PFSK-1 (cell line): ENCODE measurements around the gene GAS7.

Source experiments
- POLR2AphosphoS5 ChIP-seq: IDR thresholded peaks from 2 replicates; pipeline ENCODE4 v1.6.1; 2012; ENCODE audit warnings: low read depth, mild to moderate bottlenecking, control low read depth, low read length, moderate library complexity
- TAF1 ChIP-seq: IDR thresholded peaks from 2 replicates; pipeline ENCODE4 v1.6.1; 2012; ENCODE audit warnings: low read length, control low read depth, borderline replicate concordance; ENCODE audit not compliant: insufficient read depth

DNA sequence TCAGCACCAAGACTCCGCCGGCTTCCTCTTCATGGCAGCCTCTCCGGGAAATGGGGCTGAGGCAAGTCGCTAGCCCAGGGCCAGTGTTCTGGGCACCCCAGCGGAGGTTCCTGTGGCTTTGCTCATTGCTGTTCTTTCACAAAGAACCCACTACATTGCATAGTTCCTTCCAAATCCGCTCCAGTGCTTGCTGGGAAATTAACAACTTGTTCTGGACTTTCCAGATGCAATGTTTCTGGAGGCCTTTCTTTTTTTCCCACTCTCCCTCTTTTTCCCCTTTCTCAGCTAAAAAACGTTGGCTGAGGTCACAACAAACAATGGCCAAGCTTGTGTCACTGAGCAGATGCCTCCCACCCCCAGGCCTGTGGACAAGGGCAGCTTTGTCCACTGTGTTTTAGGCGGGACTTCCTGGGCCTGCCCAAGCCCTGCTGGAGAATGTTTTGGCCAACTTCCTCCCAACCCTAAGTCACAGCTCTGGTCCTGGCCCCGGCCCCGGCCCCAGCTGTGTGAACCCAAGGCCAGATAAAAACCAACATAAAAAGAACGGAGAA lies 161.8 kb downstream of the GAS7 start:
- no peak for TF ChIP-seq POLR2AphosphoS5
- TF ChIP-seq TAF1, result no peak
